Activated CD4-positive, alpha-beta T cell treated with anti-CD3 and anti-CD28 coated beads for 36 hours (primary cell): ENCODE results near the gene ARMCX6. TPM values are rescaled to one million over a fixed set of nuclear protein-coding genes. Genes with fewer than 3 reads are reported as not detected.
"Not testable (repeated sequence)": the region's sequence is repeated elsewhere in the genome, so short reads cannot be mapped to it uniquely, and the experiment has no call there.

ENCODE experiments used
- ATAC-seq: fragments of 200-7000 bp; cut with Tn5 transposase; one replicate; pipeline ENCODE4 v1.10.0; 2021; ENCODE audit warnings: mild to moderate bottlenecking, moderate library complexity
- CTCF ChIA-PET: fragments of 350-600 bp; sonication (Branson Sonifier 250); formaldehyde crosslinking; loops from one replicate; lab custom pipeline; 2021; ENCODE audit warnings: antibody characterized with exemption; lab: Charles Lee
- POLR2A ChIA-PET: fragments of 350-600 bp; sonication (Branson Sonifier 250); formaldehyde crosslinking; loops from one replicate; lab custom pipeline; 2021; ENCODE audit warnings: antibody characterized with exemption, inconsistent platforms; lab: Charles Lee
- DNase-seq: peaks from one replicate; pipeline ENCODE4 v3.0.0-alpha.2; 2020
- H3K27ac Mint-ChIP-seq: one replicate; pipeline ENCODE4 v1.8.0; 2021; ENCODE audit warnings: mixed read lengths
- H3K27me3 Mint-ChIP-seq: one replicate; pipeline ENCODE4 v1.8.0; 2021; ENCODE audit warnings: mixed read lengths
- H3K36me3 Mint-ChIP-seq: one replicate; pipeline ENCODE4 v1.8.0; 2021; ENCODE audit warnings: low read depth, mixed read lengths
- H3K4me1 Mint-ChIP-seq: one replicate; pipeline ENCODE4 v1.8.0; 2021; ENCODE audit warnings: mixed read lengths
- H3K4me3 Mint-ChIP-seq: one replicate; pipeline ENCODE4 v1.8.0; 2021; ENCODE audit warnings: mild to moderate bottlenecking, moderate library complexity, mixed read lengths
- H3K9me3 Mint-ChIP-seq: one replicate; pipeline ENCODE4 v1.8.0; 2021; ENCODE audit warnings: low read depth, mixed read lengths
- intact Hi-C, 2 experiments: fragments of 100-400 bp; cut with DNase I in 1 of 2; cut with micrococcal nuclease in 1 of 2; formaldehyde crosslinking; loops; one replicate each; pipeline versions ENCODE4 v1.14.2 to v1.15.1; 2022 to 2024; cut with DNase I, micrococcal nuclease
- total RNA-seq, 2 experiments: library from RNA; stranded (reverse); gene quantifications; one replicate each; pipeline ENCODE4 v1.2.3, GENCODE V29; 2021

ARMCX6 gene
- 10 to 100 TPM; 40.2 to 56.0 TPM for total RNA-seq

GRCh38 chrX:101617211-101618191, at the start of gene ARMCX6:
Gene ARMCX6 (minus strand): TSS chrX:101618000. CDS start chrX:101616620, 1,380 bp downstream.
- POLR2A ChIA-PET, result no interaction called here
- H3K27me3 Mint-ChIP-seq, result no peaks in the 10 kb centered on the region

GRCh38 chrX:101659601-101660063, 41.8 kb upstream of the ARMCX6 start, which contains the start of gene ARMCX2:
Gene ARMCX2 (minus strand): TSS chrX:101659850. CDS start chrX:101657588, 2,262 bp downstream.
- Mint-ChIP-seq H3K4me1 (peaks cover 22% of the 10 kb centered on the region), H3K9me3 (no peaks in the 10 kb centered on the region)
- DNase-seq, result peak; percentile 32

More at GRCh38 chrX:101617211-101618191, at the start of gene ARMCX6:
- ATAC-seq (peak; percentile 77), DNase-seq (peak; percentile 82)
- CTCF ChIA-PET, result no interaction called here
- Mint-ChIP-seq H3K9me3 (no peaks in the 10 kb centered on the region), H3K36me3 (peaks cover 5% of the 10 kb centered on the region), H3K27ac (peak within 1 kb of the TSS; percentile 90), H3K4me1 (peaks cover 41% of the 10 kb centered on the region), H3K4me3 (peak within 1 kb of the TSS; percentile 86)
- intact Hi-C loops, result loop anchor here in 1 of 2 experiments (5.0 kb wide), 2 partner anchors 140 to 180 kb away; no protein-coding TSS in a partner anchor

GRCh38 chrX:101658661-101659491, 41.1 kb upstream of the ARMCX6 start:
- H3K4me3 Mint-ChIP-seq, result peak overlapping the region; percentile 77
- peaks cover 22% of the 10 kb centered on the region for H3K4me1 Mint-ChIP-seq
- intact Hi-C loops, result loop anchor here (2.0 to 5.0 kb wide), 2 partner anchors 242 to 252 kb away; partner anchors contain the start of gene GLA (in 1 of the 2)
- DNase-seq, result peak; percentile 81
- H3K27me3 Mint-ChIP-seq, result no peaks in the 10 kb centered on the region
- no peaks in the 10 kb centered on the region for H3K9me3 Mint-ChIP-seq
- CTCF ChIA-PET, result no interaction called here
- ATAC-seq, result peak; percentile 90
- no peaks in the 10 kb centered on the region for H3K36me3 Mint-ChIP-seq
- H3K27ac Mint-ChIP-seq, result peak overlapping the region; percentile 47
- POLR2A ChIA-PET, result no interaction called here

More at GRCh38 chrX:101659601-101660063, 41.8 kb upstream of the ARMCX6 start, which contains the start of gene ARMCX2:
- Mint-ChIP-seq H3K27me3 (no peaks in the 10 kb centered on the region), H3K36me3 (no peaks in the 10 kb centered on the region), H3K4me3 (peak within 1 kb of the TSS; percentile 77), H3K27ac (peak within 1 kb of the TSS; percentile 47)
- ATAC-seq, result peak; percentile 31
- intact Hi-C loops, result loop anchor here (2.0 to 5.0 kb wide), 2 partner anchors 242 to 253 kb away; partner anchors contain the start of gene GLA (in 1 of the 2)
- POLR2A ChIA-PET, result no interaction called here
- CTCF ChIA-PET, result no interaction called here

GRCh38 chrX:101657495-101657894, 39.7 kb upstream of the ARMCX6 start:
- ATAC-seq (no peak), DNase-seq (no peak)
- H3K4me1 Mint-ChIP-seq, result peaks cover 22% of the 10 kb centered on the region
- ChIA-PET CTCF (no interaction called here), POLR2A (no interaction called here)
- H3K27ac Mint-ChIP-seq, result no peak overlapping the region
- H3K9me3 Mint-ChIP-seq, result no peaks in the 10 kb centered on the region
- intact Hi-C loops, result loop anchor here in 1 of 2 experiments (5.0 kb wide), 1 partner anchor 240 kb away; no protein-coding TSS in a partner anchor
- H3K4me3 Mint-ChIP-seq, result no peak overlapping the region
- H3K36me3 Mint-ChIP-seq, result no peaks in the 10 kb centered on the region
- H3K27me3 Mint-ChIP-seq, result no peaks in the 10 kb centered on the region

GRCh38 chrX:101656817-101657216, 39.0 kb upstream of the ARMCX6 start:
- no peaks in the 10 kb centered on the region for H3K9me3 Mint-ChIP-seq
- intact Hi-C loops, result loop anchor here in 1 of 2 experiments (5.0 kb wide), 1 partner anchor 240 kb away; no protein-coding TSS in a partner anchor
- H3K27me3 Mint-ChIP-seq, result no peaks in the 10 kb centered on the region
- H3K4me1 Mint-ChIP-seq, result peaks cover 22% of the 10 kb centered on the region
- H3K4me3 Mint-ChIP-seq, result no peak overlapping the region
- CTCF ChIA-PET, result no interaction called here
- ATAC-seq (no peak), DNase-seq (no peak)
- POLR2A ChIA-PET, result no interaction called here
- no peak overlapping the region for H3K27ac Mint-ChIP-seq
- H3K36me3 Mint-ChIP-seq, result no peaks in the 10 kb centered on the region

- intact Hi-C loops, result loop anchor here in 1 of 2 experiments (5.0 kb wide), 1 partner anchor 238 kb away; no protein-coding TSS in a partner anchor
- DNase-seq, result no peak
- ChIA-PET POLR2A (no interaction called here), CTCF (no interaction called here)
- no peak for ATAC-seq
- Mint-ChIP-seq H3K27ac (no peak overlapping the region), H3K4me3 (peak overlapping the region; percentile 21), H3K9me3 (no peaks in the 10 kb centered on the region), H3K4me1 (peaks cover 22% of the 10 kb centered on the region), H3K36me3 (no peaks in the 10 kb centered on the region), H3K27me3 (no peaks in the 10 kb centered on the region)
Measured at GRCh38 chrX:101655534-101655933, 37.7 kb upstream of the ARMCX6 start.

GRCh38 chrX:101647716-101648115, 29.9 kb upstream of the ARMCX6 start:
- POLR2A ChIA-PET, H3K9me3 Mint-ChIP-seq, H3K27ac Mint-ChIP-seq, DNase-seq, H3K36me3 Mint-ChIP-seq, H3K27me3 Mint-ChIP-seq, H3K4me3 Mint-ChIP-seq, ATAC-seq, intact Hi-C loops, CTCF ChIA-PET, H3K4me1 Mint-ChIP-seq: not testable (repeated sequence)

GRCh38 chrX:101642093-101642492, 24.3 kb upstream of the ARMCX6 start:
- Mint-ChIP-seq H3K27ac (no peak overlapping the region), H3K9me3 (no peaks in the 10 kb centered on the region), H3K4me1 (no peaks in the 10 kb centered on the region), H3K27me3 (no peaks in the 10 kb centered on the region), H3K4me3 (no peak overlapping the region), H3K36me3 (peaks cover 3% of the 10 kb centered on the region)
- POLR2A ChIA-PET, result no interaction called here
- no peak for ATAC-seq
- intact Hi-C loops, result no loop called here
- no peak for DNase-seq
- CTCF ChIA-PET, result no interaction called here

GRCh38 chrX:101639583-101639982, 21.8 kb upstream of the ARMCX6 start:
- POLR2A ChIA-PET, result no interaction called here
- intact Hi-C loops, result no loop called here
- CTCF ChIA-PET, result no interaction called here
- Mint-ChIP-seq H3K4me1 (no peaks in the 10 kb centered on the region), H3K27me3 (no peaks in the 10 kb centered on the region), H3K27ac (no peak overlapping the region), H3K9me3 (no peaks in the 10 kb centered on the region), H3K4me3 (no peak overlapping the region), H3K36me3 (peaks cover 3% of the 10 kb centered on the region)
- ATAC-seq (no peak), DNase-seq (no peak)

- DNase-seq, result no peak
- no peak for ATAC-seq
- intact Hi-C loops, result loop anchor here in 1 of 2 experiments (5.0 kb wide), 2 partner anchors 138 to 178 kb away; no protein-coding TSS in a partner anchor
- Mint-ChIP-seq H3K4me3 (no peak overlapping the region), H3K27me3 (no peaks in the 10 kb centered on the region), H3K27ac (peak overlapping the region; percentile 9), H3K4me1 (peaks cover 46% of the 10 kb centered on the region), H3K36me3 (peaks cover 18% of the 10 kb centered on the region), H3K9me3 (no peaks in the 10 kb centered on the region)
- CTCF ChIA-PET, result no interaction called here
- POLR2A ChIA-PET, result no interaction called here
Measured at GRCh38 chrX:101619364-101619763, 1.6 kb upstream of the ARMCX6 start.

GRCh38 chrX:101605728-101606127, 12.1 kb downstream of the ARMCX6 start:
- ATAC-seq (no peak), DNase-seq (no peak)
- POLR2A ChIA-PET, result interaction anchor here (0.6 kb wide), 1 partner anchor 162 kb away, joined by 3 read pairs; no protein-coding TSS in a partner anchor
- H3K4me3 Mint-ChIP-seq, result no peak overlapping the region
- CTCF ChIA-PET, result interaction anchor here (1.1 kb wide), 1 partner anchor 9 kb away, joined by 6 read pairs; no protein-coding TSS in a partner anchor
- no peaks in the 10 kb centered on the region for H3K27me3 Mint-ChIP-seq
- intact Hi-C loops, result no loop called here
- H3K9me3 Mint-ChIP-seq, result no peaks in the 10 kb centered on the region
- H3K27ac Mint-ChIP-seq, result no peak overlapping the region
- no peaks in the 10 kb centered on the region for H3K36me3 Mint-ChIP-seq
- H3K4me1 Mint-ChIP-seq, result no peaks in the 10 kb centered on the region
